Dedifferentiated amniotic fluid mesenchymal stem cell (primary cell): Measurements from ENCODE around the gene PLLP.

ENCODE experiments used
- DNase-seq: peaks from one replicate; pipeline ENCODE4 v3.0.0-alpha.2; 2016; ENCODE audit errors: extremely low spot score

Gene PLLP, protein sequence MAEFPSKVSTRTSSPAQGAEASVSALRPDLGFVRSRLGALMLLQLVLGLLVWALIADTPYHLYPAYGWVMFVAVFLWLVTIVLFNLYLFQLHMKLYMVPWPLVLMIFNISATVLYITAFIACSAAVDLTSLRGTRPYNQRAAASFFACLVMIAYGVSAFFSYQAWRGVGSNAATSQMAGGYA

DNA sequence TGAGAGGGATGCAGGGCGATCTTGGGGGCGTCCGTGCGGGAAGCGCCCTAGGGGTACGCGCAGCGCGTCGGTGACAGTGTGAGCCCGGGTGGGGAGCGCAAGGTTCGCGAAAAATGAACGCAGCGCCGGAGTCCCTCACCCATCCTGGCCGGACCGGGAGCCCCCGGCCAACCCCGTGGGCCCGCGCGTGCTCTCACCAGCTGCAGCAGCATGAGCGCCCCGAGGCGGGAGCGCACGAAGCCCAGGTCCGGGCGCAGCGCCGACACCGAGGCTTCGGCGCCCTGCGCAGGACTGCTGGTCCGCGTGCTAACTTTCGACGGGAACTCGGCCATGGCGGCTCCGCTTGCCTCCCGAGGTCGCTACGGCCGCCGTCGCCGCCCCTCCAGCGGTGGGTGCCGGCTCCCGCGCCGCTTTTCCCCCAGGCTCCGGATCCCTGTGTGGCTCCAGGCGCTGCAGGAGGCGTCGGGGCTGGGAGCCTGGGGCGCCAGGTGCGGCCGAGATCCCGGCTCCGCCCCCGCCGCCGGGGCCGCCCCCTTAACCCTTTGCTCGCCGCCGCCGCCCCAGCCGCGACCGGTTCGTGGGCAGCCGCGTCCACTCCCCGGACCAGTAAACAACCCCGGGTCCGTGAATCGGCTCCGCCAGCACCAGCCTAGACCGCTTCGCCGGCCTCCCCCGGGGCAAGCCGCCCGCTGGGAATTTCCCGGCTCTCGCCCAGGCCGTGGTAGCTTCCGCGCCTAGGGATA is at the start of gene PLLP:
TSS of gene PLLP (minus strand) at position 464 of the 743 bp plus-strand sequence. CDS start at position 332, 132 bp downstream.
- DNase-seq, result no peak

DNA sequence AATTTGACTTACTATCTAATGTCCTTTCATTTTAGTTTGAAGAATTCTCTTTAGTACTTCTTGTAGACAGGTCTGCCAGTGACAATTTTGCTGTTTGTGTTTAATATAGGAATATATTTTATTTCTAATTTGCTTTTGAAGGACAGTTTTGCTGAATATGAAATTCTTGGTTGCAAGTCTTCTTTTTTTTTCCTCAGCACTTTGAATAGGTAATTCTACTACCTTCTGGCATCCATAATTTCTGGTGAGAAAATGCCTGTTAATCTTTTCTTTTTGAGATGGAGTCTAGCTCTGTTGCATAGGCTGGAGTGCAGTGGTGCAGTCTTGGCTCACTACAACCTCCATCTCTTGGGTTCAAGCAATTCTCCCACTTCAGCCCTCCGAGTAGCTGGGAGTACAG is 48.9 kb upstream of the PLLP start:
- no peak for DNase-seq

DNA sequence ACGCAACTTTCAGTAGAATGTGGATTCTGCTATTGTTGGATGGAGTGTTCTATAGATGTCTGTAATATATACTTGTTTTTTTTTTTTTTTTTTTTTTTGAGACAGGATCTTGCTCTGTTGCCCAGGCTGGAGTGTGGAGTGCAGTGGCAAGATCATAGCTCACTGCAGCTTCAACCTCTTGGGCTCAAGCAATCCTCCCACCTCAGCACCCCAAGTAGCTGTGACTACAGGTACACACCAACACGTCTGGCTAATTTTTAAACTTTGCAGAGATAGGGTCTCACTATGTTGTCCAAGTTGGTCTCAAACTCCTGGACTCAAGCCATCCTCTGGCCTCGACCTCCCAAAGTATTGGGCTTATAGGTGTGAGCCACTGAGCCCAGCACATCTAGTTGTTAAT is 46.9 kb upstream of the PLLP start:
- no peak for DNase-seq

DNA sequence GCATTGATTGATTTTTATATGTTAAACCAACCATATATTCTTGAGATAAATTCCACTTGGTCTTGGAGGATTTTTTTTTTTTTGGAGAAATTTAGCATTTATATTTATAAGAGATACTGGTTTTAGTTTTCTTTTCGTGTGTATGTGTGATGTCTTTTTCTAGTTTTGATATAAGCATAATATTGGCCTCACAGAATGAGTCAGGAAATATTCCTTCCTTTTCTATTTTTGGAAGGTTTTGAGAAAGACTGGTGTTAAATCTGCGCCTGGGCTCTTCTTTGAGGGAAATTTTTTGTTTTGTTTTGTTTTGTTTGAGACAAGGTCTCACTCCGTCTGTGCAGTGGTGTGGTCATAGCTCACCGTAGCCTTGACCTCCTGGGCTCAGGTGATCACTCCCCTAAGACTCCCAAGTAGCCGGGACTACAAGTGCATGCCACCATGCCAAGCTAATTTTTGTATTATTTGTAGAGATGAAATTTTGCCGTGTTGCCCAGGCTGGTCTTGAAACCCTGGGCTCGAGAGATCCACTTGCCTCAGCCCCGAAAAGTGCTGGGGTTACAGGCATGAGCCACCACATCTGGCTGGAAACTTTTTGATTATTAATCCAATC is 45.4 kb upstream of the PLLP start:
- DNase-seq, result no peak

DNA sequence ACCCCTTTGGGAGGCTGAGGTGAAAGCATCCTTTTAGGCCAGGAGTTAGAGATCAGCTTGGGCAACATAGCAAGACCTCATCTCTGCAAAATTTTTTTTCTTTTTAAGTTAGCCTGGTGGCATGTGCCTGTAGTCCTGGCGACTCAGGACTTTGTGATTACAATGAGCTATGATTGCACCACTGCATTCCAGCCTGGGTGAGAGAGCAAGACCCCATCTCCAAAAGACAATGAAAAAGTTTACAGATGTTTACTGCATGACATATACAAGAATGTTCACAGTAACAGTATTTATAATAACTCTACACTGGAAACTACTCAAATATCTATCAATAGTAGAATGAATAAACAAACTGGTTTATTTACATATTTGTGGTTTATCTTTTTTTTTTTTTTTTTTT is 41.0 kb upstream of the PLLP start:
- no peak for DNase-seq

DNA sequence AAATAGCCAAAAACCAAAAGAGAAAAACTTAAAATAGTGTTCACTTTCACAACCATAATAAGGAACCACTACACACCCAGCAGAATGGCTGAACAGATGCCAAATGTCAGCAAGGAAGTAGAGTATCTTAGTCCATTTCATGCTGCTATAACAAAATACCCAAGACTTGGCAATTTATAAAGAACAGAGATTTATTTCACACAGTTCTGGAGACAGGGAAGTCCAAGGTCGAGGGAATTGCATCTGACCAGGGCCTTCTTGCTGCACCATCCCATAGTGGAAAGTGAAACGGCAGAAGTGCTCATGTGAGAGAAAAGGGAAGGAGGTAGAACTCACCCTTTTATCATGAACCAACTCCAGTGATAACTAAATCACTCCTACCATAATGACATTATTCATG is 40.3 kb upstream of the PLLP start:
- no peak for DNase-seq

DNA sequence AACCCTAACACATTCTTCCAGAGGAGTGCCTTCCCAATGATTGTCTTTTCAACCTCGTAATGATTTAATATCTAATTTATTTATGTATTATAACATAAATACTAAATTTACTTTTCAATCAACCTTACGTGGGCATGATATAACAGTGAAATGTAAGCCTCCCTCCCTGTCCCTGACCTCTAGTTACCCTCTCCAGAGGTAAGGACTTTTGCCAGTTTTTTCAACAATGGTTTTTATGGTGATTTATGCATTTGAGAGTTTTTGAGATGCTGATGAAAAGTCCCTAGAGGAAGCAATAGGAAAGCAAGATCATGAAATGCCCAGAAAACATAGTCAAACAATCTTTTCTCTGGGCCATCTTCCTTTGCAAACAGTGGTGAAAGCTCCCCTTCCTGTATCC is 35.2 kb upstream of the PLLP start:
- no peak for DNase-seq

DNA sequence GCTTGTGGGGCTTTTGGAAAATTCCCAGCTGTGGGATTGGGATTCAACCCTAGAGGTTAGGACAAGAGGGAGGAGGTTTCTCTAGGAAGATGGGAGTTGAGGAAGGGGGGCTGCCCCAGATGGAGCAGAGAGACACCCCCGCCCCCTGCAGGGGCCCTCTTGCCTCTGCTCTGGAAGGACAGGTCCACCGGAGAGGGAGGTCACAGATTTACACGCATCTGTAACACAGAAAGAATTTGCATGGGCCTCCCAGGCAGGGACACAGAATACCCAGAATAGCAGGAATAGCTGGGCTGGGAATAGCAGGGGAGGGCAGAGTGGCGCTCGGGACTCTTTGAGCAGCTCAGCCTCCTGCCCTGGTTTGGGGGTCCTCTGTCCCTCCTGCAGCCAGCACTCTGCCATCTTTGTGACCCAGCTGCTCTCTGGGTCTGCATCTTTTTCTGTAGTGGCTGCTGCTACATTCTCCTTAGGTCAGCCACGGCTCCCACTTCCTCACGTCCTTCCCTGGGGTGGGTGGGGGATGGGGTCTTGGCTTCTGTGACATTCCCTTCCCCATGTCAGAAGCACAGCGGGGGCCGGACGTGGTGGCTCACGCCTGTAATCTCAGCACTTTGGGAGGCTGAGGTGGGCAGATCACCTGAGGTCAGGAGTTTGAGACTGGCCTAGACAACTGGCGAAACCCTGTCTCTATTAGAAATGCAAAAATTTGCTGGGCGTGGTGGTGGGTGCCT is 33.9 kb upstream of the PLLP start:
- peak; percentile 65 for DNase-seq

DNA sequence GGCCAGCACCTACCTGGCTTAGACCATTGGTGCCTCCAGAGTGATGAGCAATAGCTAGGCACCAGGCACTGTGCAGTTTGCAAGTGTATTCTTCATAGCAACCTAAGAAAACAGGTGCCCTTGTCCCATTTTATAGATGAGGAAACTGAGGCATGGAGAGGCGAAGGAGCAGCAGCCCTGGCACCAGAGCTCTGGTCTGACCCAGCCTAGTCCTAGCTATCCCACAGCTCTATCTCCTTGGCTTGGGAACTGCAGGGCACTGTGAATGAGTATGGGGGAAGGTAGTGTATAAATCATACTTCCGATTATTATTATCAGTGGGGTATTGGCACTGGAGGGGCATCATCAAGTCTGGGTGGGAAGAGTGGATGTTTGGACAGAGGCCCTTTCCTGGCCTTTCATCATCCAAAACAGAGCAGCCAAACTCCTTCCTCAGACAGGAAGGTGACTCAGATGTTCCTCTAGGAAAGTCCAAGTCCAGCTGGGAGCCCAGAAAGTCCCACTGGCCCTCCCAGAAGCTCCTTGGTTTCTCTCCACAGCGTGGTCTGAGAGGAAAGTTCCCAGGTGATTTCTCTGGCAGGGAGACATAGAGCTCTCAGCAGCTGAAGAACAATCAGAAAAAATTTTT is 32.0 kb upstream of the PLLP start:
- peak; percentile 91 for DNase-seq

DNA sequence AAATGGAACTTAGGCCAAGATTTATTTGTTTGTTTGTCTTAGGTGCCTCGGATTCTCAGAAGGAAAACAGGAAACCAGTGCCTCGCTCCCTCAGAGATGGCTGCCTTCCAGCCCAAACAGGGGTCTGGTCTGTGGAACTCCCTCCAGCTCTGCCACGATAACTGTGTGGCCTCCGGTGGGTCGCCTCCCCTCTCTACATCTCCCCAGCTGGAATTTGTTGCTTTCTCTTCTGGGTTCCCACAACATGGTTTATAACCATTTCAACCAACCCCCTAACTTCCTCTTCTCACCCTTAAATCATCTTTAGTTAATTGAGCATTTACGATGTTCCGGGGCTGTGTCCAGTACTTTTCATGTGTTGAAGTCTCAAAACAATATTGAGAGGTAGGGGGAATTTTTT is 30.9 kb upstream of the PLLP start:
- DNase-seq, result no peak

DNA sequence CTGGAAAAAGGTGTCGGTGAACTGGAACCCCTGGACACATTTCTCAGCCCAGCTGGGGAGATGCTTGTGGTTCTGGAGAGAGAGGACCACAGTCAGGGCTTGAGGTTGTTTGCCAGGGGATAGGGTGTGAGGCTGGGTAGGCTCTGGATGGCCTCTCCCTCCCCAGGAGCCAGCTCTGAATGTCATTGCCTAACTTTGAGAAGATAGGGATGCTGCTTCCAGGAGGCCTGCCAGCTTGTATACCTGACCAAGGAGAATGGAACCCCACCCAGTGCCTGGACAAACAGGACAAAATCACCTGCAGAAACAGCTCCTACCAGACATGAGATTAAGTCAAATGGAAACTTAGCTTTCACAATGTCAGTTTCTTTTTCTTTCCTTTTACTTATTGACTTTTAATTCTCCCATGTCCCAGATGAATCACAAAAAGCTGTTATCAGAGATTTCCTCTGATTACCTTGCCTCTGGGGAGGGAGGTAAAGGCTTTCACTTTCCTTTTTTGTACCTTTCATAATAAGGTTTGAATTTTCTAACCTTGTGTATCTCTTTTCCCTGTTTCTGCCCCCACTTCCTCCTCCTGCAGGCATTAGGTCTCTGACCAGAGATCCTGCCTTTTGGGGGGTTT is 29.8 kb upstream of the PLLP start:
- no peak for DNase-seq

DNA sequence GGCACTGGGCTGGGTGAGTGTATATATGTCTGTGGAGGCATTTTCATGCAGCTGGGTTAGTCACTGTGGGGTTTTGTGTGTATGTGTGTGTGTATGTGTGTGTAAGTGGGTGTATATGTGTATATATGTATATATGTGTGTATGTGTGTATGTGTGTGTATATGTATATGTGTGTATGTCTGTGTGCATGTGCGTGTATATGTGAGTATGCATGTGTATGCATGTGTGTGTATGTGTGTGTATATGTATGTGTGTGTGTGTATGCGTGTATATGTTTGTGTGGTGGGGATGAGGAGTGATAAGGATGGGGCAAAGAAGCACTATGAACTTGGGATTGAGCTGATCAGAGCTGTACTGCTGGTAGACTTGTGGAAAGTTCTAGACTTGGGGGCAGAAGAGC is 29.0 kb upstream of the PLLP start:
- no peak for DNase-seq

DNA sequence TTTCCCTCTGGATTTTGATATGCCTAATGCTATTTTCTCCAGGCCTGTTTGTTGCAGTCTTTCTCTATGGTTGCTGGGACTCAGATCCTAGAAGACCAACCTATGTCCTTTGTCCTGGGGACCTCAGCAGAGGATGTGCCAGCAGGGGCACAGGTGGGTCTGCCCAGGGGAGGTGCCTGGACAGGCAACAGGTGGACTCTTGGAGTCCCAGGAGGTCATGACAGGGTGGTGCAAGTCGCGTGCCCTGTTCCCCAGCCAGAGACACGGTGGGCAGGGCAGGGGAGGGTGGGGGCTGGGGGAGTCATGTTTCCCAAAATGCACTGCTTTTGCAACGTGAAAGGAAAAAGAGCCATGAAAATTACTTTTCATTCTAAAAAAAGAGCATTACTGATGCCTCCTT is 26.3 kb upstream of the PLLP start:
- no peak for DNase-seq

DNA sequence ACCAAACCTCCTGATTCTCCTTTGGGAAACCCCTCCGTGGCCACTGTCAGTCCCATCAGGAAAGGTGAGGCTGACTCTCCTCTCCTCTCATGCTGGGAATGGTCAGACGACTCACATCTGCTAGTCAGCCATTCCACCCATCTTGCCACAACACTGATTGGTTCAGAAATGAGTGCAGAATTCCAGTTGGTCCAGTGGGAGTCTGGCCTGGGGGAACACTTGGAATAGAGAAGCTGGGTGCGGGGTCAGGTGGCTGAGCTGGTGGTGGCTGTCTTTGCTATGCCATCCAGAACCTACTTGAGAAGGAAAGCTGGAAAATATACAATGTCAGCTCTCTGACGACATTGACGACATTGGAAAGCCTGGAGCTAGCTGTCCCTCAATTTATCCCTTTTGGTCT is 23.6 kb upstream of the PLLP start:
- DNase-seq, result no peak

DNA sequence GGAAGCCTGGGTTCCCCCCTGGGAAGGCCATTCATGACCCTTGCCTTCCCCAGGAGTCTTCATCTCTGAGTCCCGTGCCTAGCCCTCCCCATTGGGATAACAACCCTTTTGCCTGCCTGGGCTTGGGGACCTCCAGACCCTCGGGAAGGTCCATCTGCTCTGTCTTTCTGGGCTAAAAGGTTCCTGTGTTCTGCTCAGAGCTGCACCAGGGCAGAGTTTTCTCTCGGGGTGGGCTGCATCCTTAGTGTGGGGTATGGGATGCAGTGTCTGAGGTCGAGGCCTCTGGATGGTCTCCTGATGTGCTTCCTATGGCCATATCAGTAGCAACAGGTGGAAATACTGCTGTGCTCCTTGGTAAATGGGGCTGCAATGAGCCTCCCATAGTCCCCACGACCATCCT is 22.9 kb upstream of the PLLP start:
- no peak for DNase-seq

DNA sequence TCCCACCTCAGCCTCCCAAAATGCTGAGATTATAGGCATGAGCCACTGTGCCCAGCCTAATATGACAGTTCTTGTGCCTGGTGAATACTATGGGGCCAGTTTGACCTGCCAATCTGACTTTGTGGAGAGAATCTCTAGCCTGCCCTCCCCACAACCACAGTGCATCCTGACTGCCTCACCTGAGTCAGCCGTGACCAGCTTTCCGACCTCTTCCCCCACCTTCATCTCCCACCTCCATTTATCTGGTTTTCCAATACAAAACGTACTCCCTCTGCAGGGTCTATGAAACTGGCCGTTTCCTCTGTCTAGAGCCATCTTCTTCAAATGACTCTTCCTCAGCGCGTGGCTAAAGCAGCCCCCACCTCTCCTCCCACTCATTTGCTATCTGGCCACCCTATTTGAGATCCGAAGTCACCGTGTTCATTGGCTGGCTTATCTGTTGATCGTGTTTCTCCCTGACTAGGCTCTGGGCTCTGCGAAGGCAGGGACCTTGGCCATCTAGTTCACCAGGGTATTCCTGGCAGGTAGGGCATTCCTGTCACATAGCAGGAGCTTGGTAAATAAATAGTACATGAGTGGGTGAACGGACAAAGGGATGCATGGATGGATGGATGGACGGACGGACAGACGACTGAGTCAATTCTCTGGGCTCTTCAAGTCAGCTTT is 22.3 kb upstream of the PLLP start:
- DNase-seq, result no peak

DNA sequence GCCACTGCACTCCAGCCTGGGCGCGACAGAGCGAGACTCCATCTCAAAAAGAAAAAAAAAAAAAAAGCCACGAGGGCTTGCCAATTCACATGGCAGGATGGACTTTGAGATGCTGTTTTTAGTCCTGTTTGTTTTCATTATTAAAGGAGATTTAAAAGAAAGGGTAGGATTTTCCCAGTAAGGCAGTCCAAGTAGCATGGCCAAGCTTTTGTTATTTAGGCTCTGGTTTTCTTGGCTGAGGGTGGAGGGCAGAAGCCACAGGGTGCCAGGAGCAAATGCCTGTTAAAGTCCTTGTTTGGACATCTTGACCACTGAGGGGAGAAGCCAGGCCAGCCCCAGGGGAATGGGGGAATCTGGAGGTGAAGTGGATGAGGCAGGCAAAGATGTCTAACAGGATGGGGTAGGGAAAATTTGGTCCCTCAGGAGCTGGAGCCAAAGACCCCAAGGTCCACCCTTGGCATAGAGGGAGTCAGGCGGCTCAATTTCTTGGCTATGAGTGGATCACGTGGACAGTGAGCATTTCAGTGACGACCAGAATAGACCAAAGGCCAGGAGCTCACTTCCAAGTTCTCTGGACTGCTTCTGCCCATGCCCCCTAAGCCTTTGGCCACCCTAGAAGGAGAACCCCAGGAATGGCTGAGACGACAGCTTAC is 20.8 kb upstream of the PLLP start:
- no peak for DNase-seq

DNA sequence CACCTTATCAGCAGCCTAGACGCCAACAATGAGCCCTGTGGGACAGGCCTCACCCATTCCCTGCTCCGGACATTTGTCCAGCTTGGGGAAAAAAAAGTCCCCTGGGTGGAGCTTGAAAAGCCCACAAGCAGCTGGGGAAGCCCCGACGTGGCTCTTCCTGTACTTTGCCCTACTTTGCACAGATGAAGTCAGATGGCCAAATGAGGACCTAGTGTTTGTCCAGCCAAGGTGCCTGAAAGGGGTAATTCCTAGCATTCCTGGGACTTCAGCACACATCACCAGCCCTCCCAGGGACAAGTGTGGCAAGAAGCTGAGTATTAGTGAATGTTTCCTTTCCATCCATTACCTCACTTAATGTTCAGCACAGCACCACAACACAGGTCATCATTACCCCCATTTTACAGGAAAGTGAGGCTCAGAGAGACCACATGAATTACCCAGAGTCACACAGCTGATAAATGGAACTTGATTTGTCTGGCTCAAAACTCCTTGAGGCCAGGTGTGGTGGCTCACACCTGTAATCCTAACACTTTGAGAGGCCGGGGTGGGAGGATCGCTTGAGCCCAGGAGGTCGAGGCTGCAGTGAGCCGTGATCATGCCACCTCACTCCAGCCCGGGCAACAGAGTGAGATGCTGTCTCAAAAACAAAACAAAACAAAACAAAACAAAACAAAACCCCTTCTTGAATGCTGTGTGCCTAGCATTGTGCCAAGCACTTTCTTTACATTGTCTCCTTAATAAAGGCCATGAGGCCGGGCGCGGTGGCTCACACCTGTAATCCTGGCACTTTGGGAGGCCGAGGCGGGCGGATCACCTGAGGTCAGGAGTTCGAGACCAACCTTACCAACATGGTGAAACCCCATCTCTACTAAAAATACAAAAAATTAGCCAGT is 19.9 kb upstream of the PLLP start:
- DNase-seq, result no peak

DNA sequence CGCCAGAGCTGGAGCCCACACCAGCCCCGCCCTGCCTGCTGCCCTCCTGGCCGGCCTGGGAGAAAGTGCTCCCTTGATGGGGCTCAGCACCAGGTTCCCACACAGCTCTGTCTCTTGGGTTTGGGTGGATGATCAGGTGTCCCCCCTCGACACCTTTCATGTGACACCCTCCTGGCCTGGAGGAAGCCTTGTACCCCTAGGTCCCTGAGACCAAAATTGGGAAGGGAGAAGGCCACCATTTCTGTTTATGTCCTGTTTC is 19.4 kb upstream of the PLLP start:
- no peak for DNase-seq
